ENCODE results near the gene TIGD3.

DNA sequence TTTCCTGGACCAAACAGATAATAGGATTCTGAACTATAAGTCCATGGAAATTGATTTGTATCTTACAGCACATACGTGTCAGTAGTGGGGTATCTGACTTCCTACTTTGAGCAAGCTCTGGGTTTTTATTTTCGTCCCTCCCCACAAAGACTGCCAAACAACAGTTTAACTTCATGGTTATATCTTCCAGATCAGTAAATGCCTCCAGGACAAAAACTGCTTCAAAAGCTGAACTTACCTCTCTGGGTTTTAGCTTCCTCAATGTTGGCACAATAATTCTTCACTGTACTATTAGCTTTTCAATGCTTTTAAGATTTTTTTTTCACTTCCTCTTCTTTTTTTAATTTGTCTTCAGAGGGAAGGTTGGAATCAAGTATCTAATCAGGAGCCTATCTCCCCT, 25.1 kb upstream of the TIGD3 start:
- TF ChIP-seq, protein P1, sequence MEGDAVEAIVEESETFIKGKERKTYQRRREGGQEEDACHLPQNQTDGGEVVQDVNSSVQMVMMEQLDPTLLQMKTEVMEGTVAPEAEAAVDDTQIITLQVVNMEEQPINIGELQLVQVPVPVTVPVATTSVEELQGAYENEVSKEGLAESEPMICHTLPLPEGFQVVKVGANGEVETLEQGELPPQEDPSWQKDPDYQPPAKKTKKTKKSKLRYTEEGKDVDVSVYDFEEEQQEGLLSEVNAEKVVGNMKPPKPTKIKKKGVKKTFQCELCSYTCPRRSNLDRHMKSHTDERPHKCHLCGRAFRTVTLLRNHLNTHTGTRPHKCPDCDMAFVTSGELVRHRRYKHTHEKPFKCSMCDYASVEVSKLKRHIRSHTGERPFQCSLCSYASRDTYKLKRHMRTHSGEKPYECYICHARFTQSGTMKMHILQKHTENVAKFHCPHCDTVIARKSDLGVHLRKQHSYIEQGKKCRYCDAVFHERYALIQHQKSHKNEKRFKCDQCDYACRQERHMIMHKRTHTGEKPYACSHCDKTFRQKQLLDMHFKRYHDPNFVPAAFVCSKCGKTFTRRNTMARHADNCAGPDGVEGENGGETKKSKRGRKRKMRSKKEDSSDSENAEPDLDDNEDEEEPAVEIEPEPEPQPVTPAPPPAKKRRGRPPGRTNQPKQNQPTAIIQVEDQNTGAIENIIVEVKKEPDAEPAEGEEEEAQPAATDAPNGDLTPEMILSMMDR (IDR thresholded peaks at IDR 0.05) = no peak
- TF ChIP-seq EP300 (IDR thresholded peaks at IDR 0.05) = no peak
